HG03135 (cell line): ENCODE results near the gene DUSP28.

Source experiments
- ATAC-seq: cut with Tn5 transposase; IDR thresholded peaks from one replicate; pipeline ENCODE4 v1.9.1; 2021; ENCODE audit warnings: mild to moderate bottlenecking, moderate library complexity; ENCODE audit not compliant: unreplicated experiment

DUSP28 gene

GRCh38 chr2:240572141-240573031 is 12.2 kb downstream of the DUSP28 start:
- no peak for ATAC-seq

DNA sequence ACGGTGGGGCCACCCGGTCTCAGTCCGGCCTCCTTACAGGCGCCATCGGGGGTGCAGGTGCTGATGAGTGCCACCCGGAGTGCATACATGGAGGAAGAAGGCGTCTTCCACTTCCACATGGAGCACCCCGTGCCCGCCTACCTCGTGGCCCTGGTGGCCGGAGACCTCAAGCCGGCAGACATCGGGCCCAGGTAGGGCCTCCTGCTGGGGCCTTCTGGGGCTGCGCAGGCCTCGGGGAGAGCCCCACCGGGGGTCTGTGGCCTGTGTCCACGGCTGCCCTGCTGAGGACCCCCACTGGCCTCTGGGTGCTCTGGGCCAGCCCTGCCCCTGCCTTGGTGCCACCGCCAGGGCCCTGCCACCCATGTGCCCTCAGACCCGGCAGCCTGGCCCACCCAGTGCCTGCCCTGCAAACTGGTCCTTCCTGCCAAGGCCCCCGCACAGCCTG is 12.9 kb downstream of the DUSP28 start:
- no peak for ATAC-seq

GRCh38 chr2:240573516-240574385 is 13.6 kb downstream of the DUSP28 start:
- ATAC-seq = no peak

GRCh38 chr2:240574386-240575100 is 14.4 kb downstream of the DUSP28 start:
- no peak for ATAC-seq

DNA sequence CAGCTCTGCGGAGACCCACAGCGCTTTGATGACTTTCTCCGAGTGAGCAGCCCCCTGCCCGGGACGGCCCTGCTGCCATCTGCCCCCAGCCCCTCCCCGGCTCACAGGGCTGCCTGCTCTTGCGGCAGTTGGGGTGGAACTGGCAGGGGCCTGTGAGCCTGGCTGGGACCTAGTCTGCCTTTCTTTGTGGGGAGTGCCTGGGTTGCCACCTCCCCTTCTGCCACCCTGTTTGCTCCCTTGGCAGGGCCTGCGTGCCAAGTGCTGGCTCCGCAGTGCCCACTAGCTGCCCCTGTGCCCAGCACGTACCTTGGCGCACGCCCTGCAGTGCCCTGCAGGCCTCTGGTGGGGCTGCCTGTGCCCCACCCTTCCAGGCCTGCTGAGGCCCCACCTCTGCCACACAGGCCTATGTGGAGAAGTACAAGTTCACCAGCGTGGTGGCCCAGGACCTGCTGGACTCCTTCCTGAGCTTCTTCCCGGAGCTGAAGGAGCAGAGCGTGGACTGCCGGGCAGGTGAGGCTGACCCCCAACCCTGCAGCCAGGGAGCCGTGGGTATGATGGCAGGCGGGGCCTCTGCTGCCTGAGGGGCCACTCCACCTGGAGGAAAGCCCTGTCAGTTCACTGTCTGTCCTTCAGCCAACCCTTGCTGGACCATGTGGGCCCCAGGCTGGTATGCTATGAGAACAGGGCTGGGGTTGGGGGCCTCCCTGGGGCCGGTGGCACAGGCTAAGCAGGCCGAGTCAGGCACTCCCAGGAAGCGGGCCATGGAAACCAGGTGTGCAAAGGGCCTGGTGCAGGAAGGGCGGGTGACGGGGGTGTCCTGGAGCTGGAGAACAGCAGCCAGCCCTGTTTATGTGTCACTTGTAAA is 15.2 kb downstream of the DUSP28 start:
- no peak for ATAC-seq

GRCh38 chr2:240576036-240576435 is 15.9 kb downstream of the DUSP28 start:
- ATAC-seq = no peak

GRCh38 chr2:240576436-240577205 is 16.5 kb downstream of the DUSP28 start:
- ATAC-seq = no peak

DNA sequence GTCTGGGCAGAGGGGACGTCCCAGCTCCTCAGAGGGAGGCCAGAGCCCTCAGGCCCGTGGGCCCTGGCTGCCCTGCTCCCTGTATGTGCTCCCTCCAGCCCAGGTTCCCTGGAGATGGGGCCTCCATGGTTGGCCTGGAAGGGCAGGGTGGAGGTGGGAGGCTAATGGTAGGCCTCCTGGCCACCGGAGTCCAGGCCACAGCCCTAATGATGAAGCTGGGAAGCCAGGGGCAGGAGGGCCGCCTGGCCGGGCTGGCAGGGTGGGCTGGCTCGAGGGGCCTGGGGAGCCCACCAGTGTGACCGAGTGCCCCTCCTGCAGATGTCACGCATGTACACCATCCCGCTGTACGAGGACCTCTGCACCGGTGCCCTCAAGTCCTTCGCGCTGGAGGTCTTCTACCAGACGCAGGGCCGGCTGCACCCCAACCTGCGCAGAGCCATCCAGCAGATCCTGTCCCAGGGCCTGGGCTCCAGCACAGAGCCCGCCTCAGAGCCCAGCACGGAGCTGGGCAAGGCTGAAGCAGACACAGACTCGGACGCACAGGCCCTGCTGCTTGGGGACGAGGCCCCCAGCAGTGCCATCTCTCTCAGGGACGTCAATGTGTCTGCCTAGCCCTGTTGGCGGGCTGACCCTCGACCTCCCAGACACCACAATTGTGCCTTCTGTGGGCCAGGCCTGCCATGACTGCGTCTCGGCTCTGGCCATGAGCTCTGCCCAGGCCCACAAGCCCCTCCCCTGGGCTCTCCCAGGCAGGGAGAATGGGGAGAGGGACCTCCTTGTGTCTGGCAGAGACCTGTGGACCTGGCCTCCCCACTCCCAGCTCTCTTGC is 17.3 kb downstream of the DUSP28 start:
- no peak for ATAC-seq

- no peak for ATAC-seq
Observed at GRCh38 chr2:240578110-240578450, 17.9 kb downstream of the DUSP28 start.

GRCh38 chr2:240578488-240578887 is 18.3 kb downstream of the DUSP28 start:
- ATAC-seq = no peak

GRCh38 chr2:240579071-240579762 is 19.1 kb downstream of the DUSP28 start:
- no peak for ATAC-seq

GRCh38 chr2:240579771-240580614 is 19.8 kb downstream of the DUSP28 start:
- ATAC-seq = no peak

- no peak for ATAC-seq
Observed at GRCh38 chr2:240581811-240582210, 21.7 kb downstream of the DUSP28 start.

- ATAC-seq = no peak
Observed at GRCh38 chr2:240582781-240583180, 22.6 kb downstream of the DUSP28 start.

GRCh38 chr2:240583774-240584173 is 23.6 kb downstream of the DUSP28 start:
- no peak for ATAC-seq

DNA sequence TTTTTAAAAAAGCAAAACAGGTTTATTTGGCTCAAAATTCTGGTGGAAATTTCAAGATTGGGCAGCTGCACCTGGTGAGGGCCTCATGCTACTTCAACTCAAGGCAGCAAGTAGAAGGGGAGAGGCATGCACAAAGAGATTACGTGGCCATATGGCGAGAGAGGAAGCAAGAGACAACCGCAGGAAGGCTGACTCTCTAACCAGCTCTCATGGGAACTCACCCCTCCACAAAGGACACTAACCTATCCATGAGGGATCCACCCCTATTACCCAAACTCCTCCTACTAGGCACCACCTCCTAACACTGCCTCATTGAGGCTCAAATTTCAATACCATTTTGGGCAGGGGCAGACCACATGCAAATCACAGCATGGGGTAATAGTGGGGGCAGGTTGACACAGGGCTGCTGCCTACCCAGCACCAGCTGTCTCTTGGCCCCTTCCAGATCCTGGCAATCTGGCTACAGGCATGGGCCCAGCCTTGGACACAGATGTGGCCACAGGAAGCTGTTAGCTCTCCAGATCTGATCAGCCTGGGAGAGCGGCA is 24.4 kb downstream of the DUSP28 start:
- ATAC-seq = peak; percentile 47

DNA sequence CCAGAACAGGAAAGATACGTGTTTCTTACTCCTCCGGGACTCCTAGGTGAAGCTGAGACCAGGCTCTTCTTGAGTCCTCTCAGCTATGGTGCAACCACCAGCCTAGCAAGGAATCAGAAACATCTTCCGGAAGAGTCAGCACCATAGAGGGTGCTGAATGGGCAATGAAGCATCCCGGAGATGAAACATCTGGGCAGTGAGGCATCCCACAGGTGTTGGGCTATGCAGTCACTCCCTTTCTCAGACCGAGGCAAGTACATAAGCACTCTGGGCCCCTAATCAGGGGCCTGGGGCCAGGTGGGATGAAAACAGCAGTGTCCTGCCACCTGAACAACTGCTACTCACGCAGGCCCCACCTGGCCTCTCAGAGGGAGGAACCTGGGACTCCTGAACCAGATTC is 24.9 kb downstream of the DUSP28 start:
- peak; percentile 28 for ATAC-seq
